ENCODE results near the gene ADCY9. TPM values are rescaled to one million over a fixed set of nuclear protein-coding genes. Genes with fewer than 3 reads are reported as not detected.

ADCY9 gene
- total RNA-seq, 1 experiment from 2014 or later: 4.7 TPM

- no CpG with 5 or more reads among the region's 13 CpGs for WGBS (ENCODE audit: extremely low coverage, insufficient read length, low lambda C conversion rate)
- Histone ChIP-seq H2AK5ac (ENCODE audit: insufficient read length, low read length) (no peak overlapping the region), H3K27me3 (ENCODE audit: insufficient read depth, low read length) (peaks cover 5% of the 10 kb centered on the region; the same call in 1 of the 2 replicates), H2BK5ac (ENCODE audit: insufficient read length, low read length) (no peak overlapping the region), H2BK120ac (ENCODE audit: low read depth, low read length, poor library complexity, severe bottlenecking) (no peak overlapping the region), H3K4me2 (ENCODE audit: insufficient read depth, insufficient read length, low read length) (no peak overlapping the region), H2AFZ (ENCODE audit: low read length) (no peak overlapping the region), H2BK15ac (ENCODE audit: low read depth, low read length) (no peak overlapping the region), H4K20me1 (ENCODE audit: control insufficient read depth, insufficient read depth, insufficient read length) (no peaks in the 10 kb centered on the region), H4K5ac (ENCODE audit: insufficient read length, low read depth, low read length) (no peak overlapping the region), H4K8ac (replicated peaks; ENCODE audit: insufficient read length, low read depth, low read length) (no peak overlapping the region), H3T11ph (ENCODE audit: low read length) (no peak overlapping the region), H3K79me2 (ENCODE audit: insufficient read depth, low read length) (no peaks in the 10 kb centered on the region), H3K56ac (ENCODE audit: insufficient read length, low read depth, low read length) (no peak overlapping the region), H3K23ac (ENCODE audit: insufficient read length, low read depth, low read length) (no peak overlapping the region), H3K4me1 (ENCODE audit: insufficient read depth, low read length) (peaks cover 2% of the 10 kb centered on the region; the same call in 1 of the 2 replicates), H3K79me1 (ENCODE audit: insufficient read depth, low read depth, low read length, poor library complexity, severe bottlenecking) (no peaks in the 10 kb centered on the region), H3K9me3 (ENCODE audit: control insufficient read depth, low read depth, low read length) (no peaks in the 10 kb centered on the region), H3K4ac (ENCODE audit: low read depth, low read length) (no peak overlapping the region), H3K27ac (ENCODE audit: insufficient read length, low read depth, low read length) (no peak overlapping the region), H3K23me2 (ENCODE audit: insufficient read length, low read depth, low read length, poor library complexity, severe bottlenecking) (no peaks in the 10 kb centered on the region), H3K9ac (ENCODE audit: extremely low read depth, insufficient read length, low read length) (no peak overlapping the region), H3K18ac (ENCODE audit: insufficient read length, low read depth, low read length) (no peak overlapping the region), H3K14ac (ENCODE audit: insufficient read depth, low read length) (no peak overlapping the region), H2BK12ac (ENCODE audit: insufficient read length, low read depth, low read length) (no peak overlapping the region), H4K91ac (ENCODE audit: insufficient read length, low read depth, low read length) (no peak overlapping the region), H2BK20ac (ENCODE audit: low read depth, low read length, poor library complexity, severe bottlenecking) (no peak overlapping the region)
- peaks cover 27% of the 10 kb centered on the region in 2 experiments for H3K4me1 Mint-ChIP-seq
- TF ChIP-seq CTCF (conservative IDR thresholded peaks at IDR 0.05): no peak
- no peak for DNase-seq
- no peaks in the 10 kb centered on the region; a peak in 2 of 5 replicates for H3K9me3 Mint-ChIP-seq
- H3K36me3 Mint-ChIP-seq (ENCODE audit: insufficient read depth in 1 of 3, low read depth in 3 of 3): no peaks in the 10 kb centered on the region
- peaks cover 94% of the 10 kb centered on the region for H3K27me3 Mint-ChIP-seq (ENCODE audit: low read depth)
- no peak overlapping the region for H3K4me3 Mint-ChIP-seq
- H3K27ac Mint-ChIP-seq: no peak overlapping the region
Measured at GRCh38 chr16:4131621-4132020, 15.4 kb upstream of the ADCY9 start.

All from H9 (cell line).